Astrocyte (in vitro differentiated cells and primary cell): Measurements from ENCODE around the gene ABCA6.

Source experiments
- EZH2 ChIP-seq: IDR thresholded peaks from 2 replicates; pipeline ENCODE4 v1.6.1; 2012; ENCODE audit warnings: mild to moderate bottlenecking, low read length, inconsistent platforms; ENCODE audit not compliant: insufficient read depth
- TF ChIP-seq, protein P1 (sequence below): IDR thresholded peaks from 2 replicates; pipeline ENCODE4 v1.5.1; 2011; ENCODE audit warnings: low read depth, mild to moderate bottlenecking, inconsistent platforms, low read length, moderate library complexity; ENCODE audit not compliant: insufficient read depth

DNA sequence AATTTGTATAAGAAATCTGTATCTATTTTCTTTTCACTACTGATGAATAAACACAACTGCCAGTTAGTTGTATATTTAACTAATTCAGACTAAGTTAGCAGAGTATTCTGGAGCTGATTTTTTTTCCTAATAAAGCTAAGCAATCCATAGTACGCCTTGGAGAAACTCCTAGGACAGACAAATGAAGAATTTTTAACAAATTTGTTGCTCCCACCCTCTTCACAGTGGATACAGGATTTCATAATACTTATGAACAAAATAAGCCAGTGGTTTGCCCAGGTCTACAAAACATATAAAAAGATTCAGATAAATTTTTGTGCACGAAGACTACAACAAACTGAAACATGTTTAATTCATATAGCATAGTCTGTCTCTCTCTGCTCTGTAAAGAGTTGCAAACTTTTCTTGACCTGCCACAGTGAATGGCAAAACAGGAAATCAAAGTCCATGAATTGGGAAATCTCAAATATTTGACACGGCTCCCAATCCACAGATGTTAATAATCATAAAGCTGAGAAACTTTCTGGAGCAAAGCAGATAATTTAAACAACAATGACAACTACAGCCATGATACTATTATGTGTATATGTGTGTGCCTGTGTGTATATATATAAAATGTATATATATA is 594 bp upstream of the ABCA6 start:
- TF ChIP-seq, protein P1, sequence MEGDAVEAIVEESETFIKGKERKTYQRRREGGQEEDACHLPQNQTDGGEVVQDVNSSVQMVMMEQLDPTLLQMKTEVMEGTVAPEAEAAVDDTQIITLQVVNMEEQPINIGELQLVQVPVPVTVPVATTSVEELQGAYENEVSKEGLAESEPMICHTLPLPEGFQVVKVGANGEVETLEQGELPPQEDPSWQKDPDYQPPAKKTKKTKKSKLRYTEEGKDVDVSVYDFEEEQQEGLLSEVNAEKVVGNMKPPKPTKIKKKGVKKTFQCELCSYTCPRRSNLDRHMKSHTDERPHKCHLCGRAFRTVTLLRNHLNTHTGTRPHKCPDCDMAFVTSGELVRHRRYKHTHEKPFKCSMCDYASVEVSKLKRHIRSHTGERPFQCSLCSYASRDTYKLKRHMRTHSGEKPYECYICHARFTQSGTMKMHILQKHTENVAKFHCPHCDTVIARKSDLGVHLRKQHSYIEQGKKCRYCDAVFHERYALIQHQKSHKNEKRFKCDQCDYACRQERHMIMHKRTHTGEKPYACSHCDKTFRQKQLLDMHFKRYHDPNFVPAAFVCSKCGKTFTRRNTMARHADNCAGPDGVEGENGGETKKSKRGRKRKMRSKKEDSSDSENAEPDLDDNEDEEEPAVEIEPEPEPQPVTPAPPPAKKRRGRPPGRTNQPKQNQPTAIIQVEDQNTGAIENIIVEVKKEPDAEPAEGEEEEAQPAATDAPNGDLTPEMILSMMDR = no peak
- TF ChIP-seq EZH2 = no peak
